Right atrium auricular region (tissue), 2 donors: ENCODE data around the gene IL16. TPM values are rescaled to one million over a fixed set of nuclear protein-coding genes. Genes with fewer than 3 reads are reported as not detected.

Source experiments
- DNase-seq: peaks from one replicate; pipeline ENCODE4 v3.0.0-alpha.2; 2019; ENCODE audit warnings: low spot score
- H3K27ac ChIP-seq, 2 donors: fragments of 200-600 bp; sonication (generic); 1 replicate in 1 of 2; 2 replicates in 1 of 2; pipeline ENCODE4 v1.5.1; 2016 to 2019
- H3K27me3 ChIP-seq, 2 donors: fragments of 200-600 bp; sonication (generic); one replicate each; pipeline versions ENCODE4 v1.5.1 to v1.6.0; 2017 to 2019
- H3K36me3 ChIP-seq: fragments of 200-600 bp; sonication (generic); one replicate; pipeline ENCODE4 v1.5.1; 2016
- H3K4me1 ChIP-seq, 2 donors: fragments of 200-600 bp; sonication (generic); one replicate each; pipeline versions ENCODE4 v1.5.1 to v1.6.0; 2017 to 2019
- H3K4me3 ChIP-seq, 2 donors: fragments of 200-600 bp; sonication (generic); 1 replicate in 1 of 2; 2 replicates in 1 of 2; pipeline ENCODE4 v1.5.1; 2017 to 2019; ENCODE audit warnings: mild to moderate bottlenecking in 1 of 2, moderate library complexity in 1 of 2
- H3K9me3 ChIP-seq, 2 donors: fragments of 200-600 bp; sonication (generic); one replicate each; pipeline ENCODE4 v1.5.1; 2019
- total RNA-seq, 2 donors: library from RNA; depleted of rRNA; stranded (reverse); fragments of >200 nt; gene quantifications; one replicate each; pipeline ENCODE4 v1.1.0, GENCODE V29; 2016
- TF ChIP-seq, protein P1 (sequence below), 2 donors: fragments of 200-600 bp; sonication (generic); IDR thresholded peaks; one replicate each; pipeline ENCODE4 v1.5.1; 2019; ENCODE audit warnings: antibody characterized with exemption in 2 of 2

Gene IL16
- total RNA-seq, 2 donors from 2014 or later, result 3.9 to 12.1 TPM

- DNase-seq, result no peak
- Histone ChIP-seq H3K4me1 (no peaks in the 10 kb centered on the region), H3K27me3 (no peaks in the 10 kb centered on the region), H3K9me3 (peaks cover 3 to 9% of the 10 kb centered on the region in 2 donors), H3K4me3 (no peak overlapping the region), H3K27ac (no peak overlapping the region), H3K36me3 (no peaks in the 10 kb centered on the region)
- TF ChIP-seq, protein P1, sequence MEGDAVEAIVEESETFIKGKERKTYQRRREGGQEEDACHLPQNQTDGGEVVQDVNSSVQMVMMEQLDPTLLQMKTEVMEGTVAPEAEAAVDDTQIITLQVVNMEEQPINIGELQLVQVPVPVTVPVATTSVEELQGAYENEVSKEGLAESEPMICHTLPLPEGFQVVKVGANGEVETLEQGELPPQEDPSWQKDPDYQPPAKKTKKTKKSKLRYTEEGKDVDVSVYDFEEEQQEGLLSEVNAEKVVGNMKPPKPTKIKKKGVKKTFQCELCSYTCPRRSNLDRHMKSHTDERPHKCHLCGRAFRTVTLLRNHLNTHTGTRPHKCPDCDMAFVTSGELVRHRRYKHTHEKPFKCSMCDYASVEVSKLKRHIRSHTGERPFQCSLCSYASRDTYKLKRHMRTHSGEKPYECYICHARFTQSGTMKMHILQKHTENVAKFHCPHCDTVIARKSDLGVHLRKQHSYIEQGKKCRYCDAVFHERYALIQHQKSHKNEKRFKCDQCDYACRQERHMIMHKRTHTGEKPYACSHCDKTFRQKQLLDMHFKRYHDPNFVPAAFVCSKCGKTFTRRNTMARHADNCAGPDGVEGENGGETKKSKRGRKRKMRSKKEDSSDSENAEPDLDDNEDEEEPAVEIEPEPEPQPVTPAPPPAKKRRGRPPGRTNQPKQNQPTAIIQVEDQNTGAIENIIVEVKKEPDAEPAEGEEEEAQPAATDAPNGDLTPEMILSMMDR (IDR thresholded peaks at IDR 0.05), result no peak
Observed at GRCh38 chr15:81253846-81254245, 57.2 kb downstream of the IL16 start.

- no peaks in the 10 kb centered on the region for H3K4me1 ChIP-seq
- TF ChIP-seq, protein P1 (IDR thresholded peaks at IDR 0.05), result no peak
- H3K27ac ChIP-seq, result no peak overlapping the region
- DNase-seq, result no peak
- no peak overlapping the region for H3K4me3 ChIP-seq
- H3K9me3 ChIP-seq, result peaks cover 3 to 9% of the 10 kb centered on the region in 2 donors
- no peaks in the 10 kb centered on the region for H3K27me3 ChIP-seq
- H3K36me3 ChIP-seq, result no peaks in the 10 kb centered on the region
Observed at GRCh38 chr15:81254277-81254915, 57.7 kb downstream of the IL16 start.

DNA sequence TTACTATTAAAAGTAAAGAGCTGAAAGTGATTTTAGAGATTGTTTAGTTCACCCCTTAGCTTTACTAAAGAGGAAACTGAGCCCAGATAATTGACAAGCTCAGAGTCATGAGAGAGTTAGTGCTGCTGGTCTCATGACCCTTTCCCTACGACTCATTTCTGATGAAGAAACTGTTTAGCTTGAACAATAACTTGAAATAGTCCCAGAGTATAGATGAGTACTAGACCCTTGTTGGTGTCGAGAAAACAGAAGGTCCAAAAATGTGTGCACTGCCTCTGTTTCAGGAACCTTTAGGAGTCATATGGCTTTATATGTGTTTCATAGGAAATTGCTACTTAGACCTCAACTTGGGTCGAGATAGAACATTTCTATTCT, 58.2 kb downstream of the IL16 start:
- Histone ChIP-seq H3K4me3 (no peak overlapping the region), H3K36me3 (no peaks in the 10 kb centered on the region), H3K27ac (no peak overlapping the region), H3K4me1 (no peaks in the 10 kb centered on the region), H3K27me3 (no peaks in the 10 kb centered on the region), H3K9me3 (peaks cover 3 to 5% of the 10 kb centered on the region in 2 donors)
- TF ChIP-seq, protein P1 (IDR thresholded peaks at IDR 0.05), result no peak
- DNase-seq, result no peak

DNA sequence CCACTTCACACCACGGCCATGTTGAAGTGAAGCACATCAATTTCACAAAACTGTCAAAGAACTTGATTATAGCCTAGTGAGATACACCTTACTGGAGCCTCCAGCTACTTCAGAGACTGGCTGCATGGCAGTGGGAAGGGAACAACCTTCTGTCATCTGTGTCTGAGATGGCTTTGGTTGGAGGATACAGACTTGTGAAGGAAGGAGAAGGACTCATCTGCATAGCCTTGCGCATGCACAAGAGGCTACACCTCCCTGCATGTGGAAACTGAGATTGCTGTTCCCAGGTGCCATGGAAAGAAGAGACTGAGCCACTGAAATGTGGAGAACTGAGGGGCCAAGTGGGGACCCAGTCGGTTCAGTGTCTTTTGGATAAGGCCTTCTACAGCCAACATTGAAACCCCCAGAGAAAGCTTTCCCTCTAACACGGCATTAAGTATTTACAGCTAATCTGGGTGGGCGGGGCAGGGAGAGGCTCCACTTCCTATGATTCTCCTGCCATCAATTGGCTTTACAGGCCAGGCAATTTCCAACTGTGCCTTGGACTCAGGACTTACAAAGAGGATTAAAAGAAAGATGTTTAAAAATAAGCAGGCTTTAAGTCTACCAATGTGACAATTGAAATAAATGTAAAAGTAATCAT, 58.8 kb downstream of the IL16 start:
- Histone ChIP-seq H3K4me3 (no peak overlapping the region), H3K36me3 (no peaks in the 10 kb centered on the region), H3K9me3 (no peaks in the 10 kb centered on the region), H3K4me1 (no peaks in the 10 kb centered on the region), H3K27ac (no peak overlapping the region), H3K27me3 (no peaks in the 10 kb centered on the region)
- DNase-seq, result no peak
- TF ChIP-seq, protein P1 (IDR thresholded peaks at IDR 0.05), result no peak

- H3K9me3 ChIP-seq, result no peaks in the 10 kb centered on the region
- no peak overlapping the region for H3K27ac ChIP-seq
- no peak overlapping the region for H3K4me3 ChIP-seq
- no peak for DNase-seq
- H3K36me3 ChIP-seq, result no peaks in the 10 kb centered on the region
- no peaks in the 10 kb centered on the region for H3K27me3 ChIP-seq
- no peaks in the 10 kb centered on the region for H3K4me1 ChIP-seq
- TF ChIP-seq, protein P1 (IDR thresholded peaks at IDR 0.05), result no peak
Observed at GRCh38 chr15:81255958-81256320, 59.3 kb downstream of the IL16 start.

DNA sequence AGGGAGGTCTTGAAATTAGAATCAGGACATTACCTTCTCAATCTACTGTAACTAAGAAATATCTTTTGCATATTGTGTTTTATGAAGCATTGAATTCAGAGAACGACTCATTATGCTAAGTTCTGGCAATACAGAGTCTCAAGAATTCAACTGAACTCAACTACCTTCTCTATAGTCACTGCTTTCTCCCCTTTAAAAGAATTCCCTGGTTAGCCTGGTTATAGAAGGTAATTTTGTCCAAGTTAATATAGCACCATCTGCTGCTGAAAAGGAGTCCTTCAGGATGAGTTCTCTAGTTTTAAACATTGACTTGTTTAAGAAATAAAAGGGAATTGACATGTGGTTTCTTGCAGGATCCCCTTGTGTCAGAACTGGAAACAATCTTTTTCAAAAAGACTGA, 60.2 kb downstream of the IL16 start:
- Histone ChIP-seq H3K4me1 (no peaks in the 10 kb centered on the region), H3K27me3 (no peaks in the 10 kb centered on the region), H3K4me3 (no peak overlapping the region), H3K9me3 (no peaks in the 10 kb centered on the region), H3K36me3 (no peaks in the 10 kb centered on the region), H3K27ac (no peak overlapping the region)
- no peak for DNase-seq
- TF ChIP-seq, protein P1 (IDR thresholded peaks at IDR 0.05), result peak in 1 of 2 donors; percentile 67
